ENCODE data around the gene ZNF516.

Gene ZNF516

GRCh38 chr18:76317136-76317535, 177.9 kb downstream of the ZNF516 start:
- DNase-seq, result no peak

GRCh38 chr18:76315722-76316230, 179.3 kb downstream of the ZNF516 start:
- DNase-seq, result no peak

- no peak for DNase-seq
These were observed 180.5 kb downstream of the ZNF516 start for GRCh38 chr18:76314496-76314895.

GRCh38 chr18:76314015-76314414, 181.0 kb downstream of the ZNF516 start:
- no peak for DNase-seq
